H1 (cell line): ENCODE measurements around the gene EPB42. TPM values are rescaled to one million over a fixed set of nuclear protein-coding genes. Genes with fewer than 3 reads are reported as not detected.

ENCODE experiments used
- CTCF ChIA-PET: fragments of 300-600 bp; sonication (Branson Sonifier 250); formaldehyde crosslinking; loops from one replicate; lab custom pipeline; 2021; ENCODE audit not compliant: partially characterized antibody; lab: Charles Lee
- POLR2A ChIA-PET: fragments of 300-600 bp; sonication (Branson Sonifier 250); formaldehyde crosslinking; loops from one replicate; lab custom pipeline; 2021; ENCODE audit warnings: inconsistent platforms; ENCODE audit not compliant: partially characterized antibody; lab: Charles Lee
- DNase-seq, 2 experiments: peaks; one replicate each; pipeline versions ENCODE4 v3.0.0 to v3.0.0-alpha.2; 2010 to 2022; ENCODE audit warnings: low spot score in 2 of 2, low read depth in 1 of 2, mixed read lengths in 1 of 2
- FAIRE-seq: peaks from 2 replicates; lab custom pipeline; 2011; peaks lifted over from hg19 to GRCh38; lab: Jason Lieb, UNC
- H2AFZ ChIP-seq: 2 replicates; pipeline ENCODE4 v1.8.1; 2012; ENCODE audit warnings: low read length, inconsistent platforms
- H2AK5ac ChIP-seq: 2 replicates; pipeline ENCODE4 v1.6.1; 2013; ENCODE audit warnings: low read depth, low read length
- H2BK120ac ChIP-seq: replicated peaks from 2 replicates; pipeline ENCODE3; 2013; ENCODE audit warnings: low read depth, low read length, inconsistent platforms
- H2BK12ac ChIP-seq: 2 replicates; pipeline ENCODE4 v1.6.1; 2013; ENCODE audit warnings: low read depth, low read length
- H2BK15ac ChIP-seq: 2 replicates; pipeline ENCODE4 v1.6.1; 2013; ENCODE audit warnings: low read length
- H2BK20ac ChIP-seq: 2 replicates; pipeline ENCODE4 v1.6.1; 2013; ENCODE audit warnings: low read length
- H2BK5ac ChIP-seq: 2 replicates; pipeline ENCODE4 v1.6.1; 2013; ENCODE audit warnings: low read depth, low read length
- H3K14ac ChIP-seq: 2 replicates; pipeline ENCODE4 v1.6.1; 2013; ENCODE audit warnings: inconsistent platforms; ENCODE audit not compliant: insufficient read length
- H3K18ac ChIP-seq: 2 replicates; pipeline ENCODE4 v1.6.1; 2013; ENCODE audit warnings: low read length; ENCODE audit errors: extremely low read depth
- H3K23ac ChIP-seq: 2 replicates; pipeline ENCODE4 v1.6.1; 2013; ENCODE audit warnings: inconsistent platforms; ENCODE audit not compliant: insufficient read length
- H3K23me2 ChIP-seq: 2 replicates; pipeline ENCODE4 v1.6.1; 2013; ENCODE audit warnings: low read depth, low read length
- H3K27ac ChIP-seq: 2 replicates; pipeline ENCODE4 v1.6.1; 2011; ENCODE audit warnings: low read depth, low read length, inconsistent platforms
- H3K27me3 ChIP-seq, 4 experiments: replicated peaks in 1 of 4; 1 replicate in 1 of 4; 2 replicates in 3 of 4; pipeline versions ENCODE4 v1.6.1 to v1.8.1; 2011 to 2013; ENCODE audit warnings: low read length in 3 of 4, mild to moderate bottlenecking in 3 of 4, inconsistent platforms in 2 of 4, mixed read lengths in 2 of 4, moderate library complexity in 1 of 4; ENCODE audit not compliant: control insufficient read depth in 3 of 4, insufficient read depth in 3 of 4; ENCODE audit errors: extremely low read depth in 1 of 4
- H3K36me3 ChIP-seq, 4 experiments: 2 replicates each; pipeline versions ENCODE4 v1.6.1 to v1.8.1; 2011 to 2013; ENCODE audit warnings: mild to moderate bottlenecking in 4 of 4, low read length in 3 of 4, moderate library complexity in 2 of 4, control low read depth in 1 of 4, inconsistent platforms in 1 of 4; ENCODE audit not compliant: insufficient read depth in 4 of 4, control insufficient read depth in 2 of 4
- H3K4ac ChIP-seq: replicated peaks from 2 replicates; pipeline ENCODE3; 2013; ENCODE audit warnings: low read length, low read depth, mixed read lengths, inconsistent platforms; ENCODE audit not compliant: insufficient read length
- H3K4me1 ChIP-seq, 4 experiments: replicated peaks in 1 of 4; 1 replicate in 1 of 4; 2 replicates in 3 of 4; pipeline versions ENCODE4 v1.6.1 to v1.8.1; 2011 to 2013; ENCODE audit warnings: low read length in 3 of 4, inconsistent platforms in 2 of 4, mixed read lengths in 1 of 4; ENCODE audit not compliant: insufficient read depth in 4 of 4, control insufficient read depth in 3 of 4
- H3K4me2 ChIP-seq, 2 experiments: 2 replicates each; pipeline versions ENCODE4 v1.6.1 to v1.8.1; 2011 to 2013; ENCODE audit warnings: low read depth in 2 of 2, low read length in 2 of 2, control low read depth in 1 of 2, inconsistent platforms in 1 of 2, mild to moderate bottlenecking in 1 of 2; ENCODE audit not compliant: insufficient read depth in 1 of 2
- H3K4me3 ChIP-seq, 4 experiments: fragments of 200-600, 300-600 bp in 1 of 4; sonication (generic), shearing (Covaris generic), sonication (Bioruptor Twin) in 1 of 4; 2 replicates each; pipeline versions ENCODE4 v1.5.1 to v1.8.1; 2011 to 2016; ENCODE audit warnings: low read length in 4 of 4, low read depth in 3 of 4, control low read depth in 2 of 4, inconsistent platforms in 2 of 4, mild to moderate bottlenecking in 2 of 4, mixed read lengths in 1 of 4, moderate library complexity in 1 of 4; ENCODE audit not compliant: insufficient read depth in 2 of 4; ENCODE audit errors: extremely low read depth in 1 of 4
- H3K56ac ChIP-seq: replicated peaks from 2 replicates; pipeline ENCODE3; 2013; ENCODE audit warnings: low read depth, mild to moderate bottlenecking, mixed read lengths, low read length, inconsistent platforms; ENCODE audit not compliant: insufficient read length
- H3K79me1 ChIP-seq: 2 replicates; pipeline ENCODE4 v1.6.1; 2013; ENCODE audit warnings: low read depth, low read length, control low read depth
- H3K79me2 ChIP-seq, 2 experiments: 2 replicates each; pipeline versions ENCODE4 v1.6.1 to v1.8.1; 2012 to 2013; ENCODE audit warnings: low read length in 2 of 2, mild to moderate bottlenecking in 2 of 2, inconsistent platforms in 1 of 2; ENCODE audit not compliant: insufficient read depth in 2 of 2, control insufficient read depth in 1 of 2
- H3K9ac ChIP-seq, 4 experiments: replicated peaks in 1 of 4; 1 replicate in 1 of 4; 2 replicates in 3 of 4; pipeline versions ENCODE4 v1.6.1 to v1.8.1; 2011 to 2013; ENCODE audit warnings: low read depth in 3 of 4, low read length in 3 of 4, control low read depth in 2 of 4, mild to moderate bottlenecking in 2 of 4, moderate library complexity in 2 of 4, inconsistent platforms in 1 of 4; ENCODE audit errors: extremely low read depth in 1 of 4
- H3K9me3 ChIP-seq, 2 experiments: 2 replicates each; pipeline versions ENCODE4 v1.6.1 to v1.8.1; 2012 to 2013; ENCODE audit warnings: mild to moderate bottlenecking in 2 of 2, moderate library complexity in 2 of 2, control low read depth in 1 of 2, inconsistent platforms in 1 of 2, low read depth in 1 of 2, low read length in 1 of 2, mixed read lengths in 1 of 2; ENCODE audit not compliant: insufficient read depth in 2 of 2
- H4K20me1 ChIP-seq, 2 experiments: replicated peaks in 1 of 2; 2 replicates each; pipeline versions ENCODE3 to v1.8.1; 2011 to 2013; ENCODE audit warnings: inconsistent platforms in 2 of 2, low read length in 2 of 2, mild to moderate bottlenecking in 1 of 2; ENCODE audit not compliant: insufficient read depth in 2 of 2, control insufficient read depth in 1 of 2
- H4K5ac ChIP-seq: 2 replicates; pipeline ENCODE4 v1.6.1; 2013; ENCODE audit warnings: low read length, low read depth, mixed read lengths, inconsistent platforms; ENCODE audit not compliant: insufficient read length
- H4K8ac ChIP-seq: 2 replicates; pipeline ENCODE4 v1.8.0; 2013; ENCODE audit warnings: mild to moderate bottlenecking, moderate library complexity, low read length, inconsistent platforms; ENCODE audit not compliant: insufficient read depth; ENCODE audit errors: extremely low read depth
- H4K91ac ChIP-seq: replicated peaks from 2 replicates; pipeline ENCODE3; 2013; ENCODE audit warnings: low read length, mixed read lengths, inconsistent platforms; ENCODE audit not compliant: insufficient read length
- BRCA1 ChIP-seq: IDR thresholded peaks from 2 replicates; pipeline ENCODE4 v1.6.1; 2012; ENCODE audit warnings: low read depth, low read length, improper control_type of control experiment
- CTCF ChIP-seq, 3 experiments: IDR thresholded peaks; 1 replicate in 2 of 3; 2 replicates in 1 of 3; pipeline versions ENCODE4 v1.5.1 to v1.6.1; 2011; ENCODE audit warnings: low read length in 3 of 3, mild to moderate bottlenecking in 3 of 3, inconsistent platforms in 2 of 3, low read depth in 1 of 3, moderate library complexity in 1 of 3; ENCODE audit not compliant: insufficient read depth in 1 of 3; ENCODE audit errors: control extremely low read depth in 1 of 3
- EZH2 ChIP-seq: fragments of 200-600 bp; sonication (generic); IDR thresholded peaks from 2 replicates; pipeline ENCODE4 v1.7.1; 2012; ENCODE audit warnings: low read depth, mild to moderate bottlenecking, moderate library complexity, low read length, inconsistent platforms; ENCODE audit not compliant: severe bottlenecking
- MAFK ChIP-seq: IDR thresholded peaks from 2 replicates; pipeline ENCODE4 v1.6.1; 2012; ENCODE audit warnings: low read depth, mild to moderate bottlenecking, improper control_type of control experiment, low read length
- POU5F1 ChIP-seq: IDR thresholded peaks from 2 replicates; pipeline ENCODE4 v1.6.1; 2011; ENCODE audit warnings: low read depth, mild to moderate bottlenecking, low read length, moderate library complexity
- WGBS, 2 experiments: shearing (Covaris generic) in 1 of 2; methylation state at CpG; one replicate each; pipeline versions ENCODE4 v1.1.6 to v1.1.7; 2013 to 2015; ENCODE audit warnings: low lambda C conversion rate in 2 of 2, mixed read lengths in 2 of 2, inconsistent platforms in 1 of 2, low coverage in 1 of 2, missing lambda C conversion rate in 1 of 2; ENCODE audit not compliant: insufficient replicate concordance in 2 of 2, insufficient coverage in 1 of 2, insufficient read length in 1 of 2; ENCODE audit errors: extremely low coverage in 1 of 2, missing lambda C conversion rate in 1 of 2; 5-methylcytosine and 5-hydroxymethylcytosine counted together
- polyA plus RNA-seq, 7 experiments: library from polyadenylated mRNA; depleted of rRNA in 3 of 7; stranded (reverse) in 5 of 7; unstranded in 2 of 7; fragments of >200 nt in 5 of 7; fragments of 200-250 nt in 2 of 7; gene quantifications; 1 replicate in 5 of 7; 2 replicates in 1 of 7; 4 replicates in 1 of 7; pipeline versions ENCODE4 v1.2.1 to v1.2.3, GENCODE V29; 2011 to 2013; ENCODE audit warnings: missing spikeins in 2 of 7, mixed read lengths in 2 of 7
- total RNA-seq: library from RNA; stranded (reverse); fragmentation: NEBNext Ultra II Directional; extraction: Animal tissue kit (Norgen Biotek cat#: 25700); gene quantifications from 2 replicates; pipeline ENCODE4 v1.2.1, GENCODE V29; 2021

The EPB42 gene
- total and polyA plus RNA-seq, 2 of the 8 experiments (the other 6 are each of a cell fraction or from before 2014, with no cell fraction given), result not detected

- no peak overlapping the region for H2AFZ ChIP-seq
- H3K4me1 ChIP-seq, result no peaks in the 10 kb centered on the region
- WGBS, 2 experiments, result 86% methylated on average over 1 of the region's 2 CpGs; no CpG with 5 or more reads in 1 of the 2 experiments
- no peak overlapping the region for H4K91ac ChIP-seq
- no peak overlapping the region for H2BK120ac ChIP-seq
- H3K14ac ChIP-seq, result no peak overlapping the region
- no peak for FAIRE-seq
- H3K18ac ChIP-seq, result no peak overlapping the region
- no peak overlapping the region for H2BK15ac ChIP-seq
- H3K4me3 ChIP-seq, result no peak overlapping the region
- H3K23me2 ChIP-seq, result no peaks in the 10 kb centered on the region
- no peak overlapping the region for H2BK5ac ChIP-seq
- no peak for DNase-seq
- H3K27ac ChIP-seq, result no peak overlapping the region
- no peak overlapping the region for H2BK12ac ChIP-seq
- ChIA-PET POLR2A (no interaction called here), CTCF (interaction anchor here (0.8 to 7.5 kb wide), 6 partner anchors 11 to 102 kb away, joined by 3 to 58 read pairs (median 6); no protein-coding TSS in a partner anchor)
- H3K9ac ChIP-seq, result no peak overlapping the region
- no peak overlapping the region for H4K5ac ChIP-seq
- no peaks in the 10 kb centered on the region for H3K79me2 ChIP-seq
- H2AK5ac ChIP-seq, result no peak overlapping the region
- H3K23ac ChIP-seq, result no peak overlapping the region
- no peaks in the 10 kb centered on the region for H3K79me1 ChIP-seq
- no peaks in the 10 kb centered on the region for H4K20me1 ChIP-seq
- no peaks in the 10 kb centered on the region for H3K27me3 ChIP-seq
- peaks cover 0 to 3% of the 10 kb centered on the region in 2 experiments; a peak in 1 of 4 replicates for H3K9me3 ChIP-seq
- H3K4ac ChIP-seq, result no peak overlapping the region
- no peak overlapping the region for H2BK20ac ChIP-seq
- H3K36me3 ChIP-seq, result peaks cover 0 to 26% (median 4%) of the 10 kb centered on the region in 4 experiments; a peak in 5 of 8 replicates
- H3K56ac ChIP-seq, result no peak overlapping the region
- H3K4me2 ChIP-seq, result no peak overlapping the region
- H4K8ac ChIP-seq, result no peak overlapping the region
- no peak for TF ChIP-seq CTCF (IDR thresholded peaks at IDR 0.05; ENCODE audit: control extremely low read depth in 1 of 3, insufficient read depth in 1 of 3, low read depth in 1 of 3, low read length in 3 of 3)
- no peak for TF ChIP-seq POU5F1
- TF ChIP-seq BRCA1, result no peak
- TF ChIP-seq MAFK, result no peak
- no peak for TF ChIP-seq EZH2
These were observed 27.1 kb downstream of the EPB42 start for GRCh38 chr15:43193710-43194109.
